ENCODE data around the gene CST9L.

DNA sequence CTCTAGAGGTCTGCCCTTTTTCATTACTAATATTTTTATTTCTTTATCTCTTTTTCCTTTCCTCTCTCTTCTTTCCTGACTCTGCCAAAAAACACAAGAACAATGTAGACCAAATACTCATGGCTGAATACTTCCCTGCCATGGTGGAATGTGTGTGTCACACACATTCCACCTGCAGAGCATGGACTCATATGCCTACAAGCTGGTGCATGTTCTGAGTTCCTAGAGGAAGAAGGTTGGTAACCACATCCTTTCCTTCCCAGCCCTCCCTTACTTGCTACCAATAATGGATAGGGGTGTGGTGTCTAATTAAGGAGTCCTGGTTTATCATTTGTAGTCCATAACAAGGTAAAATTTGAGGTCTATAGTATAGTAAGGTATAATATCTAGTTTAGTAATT lies 15.2 kb upstream of the CST9L start:
- TF ChIP-seq, protein P1, sequence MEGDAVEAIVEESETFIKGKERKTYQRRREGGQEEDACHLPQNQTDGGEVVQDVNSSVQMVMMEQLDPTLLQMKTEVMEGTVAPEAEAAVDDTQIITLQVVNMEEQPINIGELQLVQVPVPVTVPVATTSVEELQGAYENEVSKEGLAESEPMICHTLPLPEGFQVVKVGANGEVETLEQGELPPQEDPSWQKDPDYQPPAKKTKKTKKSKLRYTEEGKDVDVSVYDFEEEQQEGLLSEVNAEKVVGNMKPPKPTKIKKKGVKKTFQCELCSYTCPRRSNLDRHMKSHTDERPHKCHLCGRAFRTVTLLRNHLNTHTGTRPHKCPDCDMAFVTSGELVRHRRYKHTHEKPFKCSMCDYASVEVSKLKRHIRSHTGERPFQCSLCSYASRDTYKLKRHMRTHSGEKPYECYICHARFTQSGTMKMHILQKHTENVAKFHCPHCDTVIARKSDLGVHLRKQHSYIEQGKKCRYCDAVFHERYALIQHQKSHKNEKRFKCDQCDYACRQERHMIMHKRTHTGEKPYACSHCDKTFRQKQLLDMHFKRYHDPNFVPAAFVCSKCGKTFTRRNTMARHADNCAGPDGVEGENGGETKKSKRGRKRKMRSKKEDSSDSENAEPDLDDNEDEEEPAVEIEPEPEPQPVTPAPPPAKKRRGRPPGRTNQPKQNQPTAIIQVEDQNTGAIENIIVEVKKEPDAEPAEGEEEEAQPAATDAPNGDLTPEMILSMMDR (IDR thresholded peaks at IDR 0.05): no peak
- TF ChIP-seq POLR2A (IDR thresholded peaks at IDR 0.05): no peak

Measured in right lobe of liver (tissue), 4 donors.